Uterus (tissue), 2 donors: ENCODE data around the gene PLEKHM3.

Source experiments
- POLR2A ChIP-seq, 2 donors: fragments of 450-650 bp; IDR thresholded peaks; one replicate each; pipeline ENCODE4 v1.6.1; 2016; ENCODE audit warnings: antibody characterized with exemption in 2 of 2, mild to moderate bottlenecking in 1 of 2, moderate library complexity in 1 of 2
- TF ChIP-seq, protein P1 (sequence below), 4 experiments: fragments of 200-600 bp in 2 of 4; fragments of 450-650 bp in 2 of 4; sonication (generic) in 2 of 4; IDR thresholded peaks; one replicate each; pipeline ENCODE4 v1.5.1; 2016 to 2019; ENCODE audit warnings: antibody characterized with exemption in 4 of 4, mild to moderate bottlenecking in 2 of 4, moderate library complexity in 1 of 4

DNA sequence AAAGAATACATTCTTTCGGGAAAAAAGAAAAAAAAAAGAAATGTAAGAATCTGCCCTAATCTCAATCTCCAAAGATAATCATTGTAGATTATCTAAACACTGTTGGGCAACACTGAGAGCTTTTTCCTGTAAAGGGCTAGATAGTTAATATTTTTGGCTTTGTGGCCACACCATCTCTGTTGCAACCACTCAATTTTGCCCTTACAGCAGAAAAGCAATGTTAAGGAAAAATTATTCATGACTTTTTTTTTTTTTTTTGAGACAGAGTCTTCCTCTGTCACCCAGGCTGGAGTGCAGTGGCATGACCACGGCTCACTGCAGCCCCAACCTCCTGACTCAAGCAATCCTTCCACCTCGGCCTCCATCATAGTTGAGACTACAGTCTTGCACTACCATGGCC is 238.3 kb downstream of the PLEKHM3 start:
- TF ChIP-seq POLR2A (IDR thresholded peaks at IDR 0.05): no peak
- TF ChIP-seq, protein P1, sequence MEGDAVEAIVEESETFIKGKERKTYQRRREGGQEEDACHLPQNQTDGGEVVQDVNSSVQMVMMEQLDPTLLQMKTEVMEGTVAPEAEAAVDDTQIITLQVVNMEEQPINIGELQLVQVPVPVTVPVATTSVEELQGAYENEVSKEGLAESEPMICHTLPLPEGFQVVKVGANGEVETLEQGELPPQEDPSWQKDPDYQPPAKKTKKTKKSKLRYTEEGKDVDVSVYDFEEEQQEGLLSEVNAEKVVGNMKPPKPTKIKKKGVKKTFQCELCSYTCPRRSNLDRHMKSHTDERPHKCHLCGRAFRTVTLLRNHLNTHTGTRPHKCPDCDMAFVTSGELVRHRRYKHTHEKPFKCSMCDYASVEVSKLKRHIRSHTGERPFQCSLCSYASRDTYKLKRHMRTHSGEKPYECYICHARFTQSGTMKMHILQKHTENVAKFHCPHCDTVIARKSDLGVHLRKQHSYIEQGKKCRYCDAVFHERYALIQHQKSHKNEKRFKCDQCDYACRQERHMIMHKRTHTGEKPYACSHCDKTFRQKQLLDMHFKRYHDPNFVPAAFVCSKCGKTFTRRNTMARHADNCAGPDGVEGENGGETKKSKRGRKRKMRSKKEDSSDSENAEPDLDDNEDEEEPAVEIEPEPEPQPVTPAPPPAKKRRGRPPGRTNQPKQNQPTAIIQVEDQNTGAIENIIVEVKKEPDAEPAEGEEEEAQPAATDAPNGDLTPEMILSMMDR (IDR thresholded peaks at IDR 0.05): no peak
